Hepatocyte (in vitro differentiated cells): ENCODE data around the gene MARCHF3.
"Not testable (repeated sequence)": the region's sequence is repeated elsewhere in the genome, so short reads cannot be mapped to it uniquely, and the experiment has no call there.

Experiments
- EZH2 ChIP-seq: fragments of 200-600 bp; sonication (generic); IDR thresholded peaks from 2 replicates; pipeline ENCODE4 v1.6.1; 2016; ENCODE audit warnings: antibody characterized with exemption, mild to moderate bottlenecking, borderline replicate concordance
- TF ChIP-seq, protein P1 (sequence below): fragments of 200-600 bp; sonication (generic); IDR thresholded peaks from 2 replicates; pipeline ENCODE4 v1.5.1; 2016; ENCODE audit warnings: antibody characterized with exemption, mild to moderate bottlenecking; ENCODE audit not compliant: poor library complexity

- TF ChIP-seq, protein P1, sequence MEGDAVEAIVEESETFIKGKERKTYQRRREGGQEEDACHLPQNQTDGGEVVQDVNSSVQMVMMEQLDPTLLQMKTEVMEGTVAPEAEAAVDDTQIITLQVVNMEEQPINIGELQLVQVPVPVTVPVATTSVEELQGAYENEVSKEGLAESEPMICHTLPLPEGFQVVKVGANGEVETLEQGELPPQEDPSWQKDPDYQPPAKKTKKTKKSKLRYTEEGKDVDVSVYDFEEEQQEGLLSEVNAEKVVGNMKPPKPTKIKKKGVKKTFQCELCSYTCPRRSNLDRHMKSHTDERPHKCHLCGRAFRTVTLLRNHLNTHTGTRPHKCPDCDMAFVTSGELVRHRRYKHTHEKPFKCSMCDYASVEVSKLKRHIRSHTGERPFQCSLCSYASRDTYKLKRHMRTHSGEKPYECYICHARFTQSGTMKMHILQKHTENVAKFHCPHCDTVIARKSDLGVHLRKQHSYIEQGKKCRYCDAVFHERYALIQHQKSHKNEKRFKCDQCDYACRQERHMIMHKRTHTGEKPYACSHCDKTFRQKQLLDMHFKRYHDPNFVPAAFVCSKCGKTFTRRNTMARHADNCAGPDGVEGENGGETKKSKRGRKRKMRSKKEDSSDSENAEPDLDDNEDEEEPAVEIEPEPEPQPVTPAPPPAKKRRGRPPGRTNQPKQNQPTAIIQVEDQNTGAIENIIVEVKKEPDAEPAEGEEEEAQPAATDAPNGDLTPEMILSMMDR, result not testable (repeated sequence)
- not testable (repeated sequence) for TF ChIP-seq EZH2
Measured at GRCh38 chr5:126904407-126904806, 126.0 kb downstream of the MARCHF3 start.
